Measurements from ENCODE around the gene CSNK1A1.
"Not testable (repeated sequence)": the region's sequence is repeated elsewhere in the genome, so short reads cannot be mapped to it uniquely, and the experiment has no call there.

The CSNK1A1 gene

GRCh38 chr5:149528281-149529060 is 22.8 kb downstream of the CSNK1A1 start:
- no peak for DNase-seq (ENCODE audit: low read depth)

GRCh38 chr5:149526845-149527590 is 24.2 kb downstream of the CSNK1A1 start:
- no peak for DNase-seq (ENCODE audit: low read depth)

GRCh38 chr5:149521739-149522685 is 29.2 kb downstream of the CSNK1A1 start:
- DNase-seq (ENCODE audit: low read depth) = no peak

- no peak for DNase-seq (ENCODE audit: low read depth)
These were observed 31.6 kb downstream of the CSNK1A1 start for GRCh38 chr5:149519601-149520000.

GRCh38 chr5:149518620-149519019 is 32.6 kb downstream of the CSNK1A1 start:
- DNase-seq (ENCODE audit: low read depth) = no peak

GRCh38 chr5:149517461-149518122 is 33.6 kb downstream of the CSNK1A1 start:
- no peak for DNase-seq (ENCODE audit: low read depth)

GRCh38 chr5:149514512-149514911 is 36.7 kb downstream of the CSNK1A1 start:
- DNase-seq (ENCODE audit: low read depth) = no peak

GRCh38 chr5:149513372-149513947 is 37.8 kb downstream of the CSNK1A1 start:
- not testable (repeated sequence) for DNase-seq (ENCODE audit: low read depth)

- no peak for DNase-seq (ENCODE audit: low read depth)
These were observed 41.1 kb downstream of the CSNK1A1 start for GRCh38 chr5:149510136-149510535.

- DNase-seq (ENCODE audit: low read depth) = no peak
These were observed 46.6 kb downstream of the CSNK1A1 start for GRCh38 chr5:149504677-149505076.

- no peak for DNase-seq (ENCODE audit: low read depth)
These were observed 48.2 kb downstream of the CSNK1A1 start for GRCh38 chr5:149503006-149503405.

- DNase-seq (ENCODE audit: low read depth) = no peak
These were observed 50.2 kb downstream of the CSNK1A1 start for GRCh38 chr5:149500922-149501582.

- DNase-seq (ENCODE audit: low read depth) = no peak
These were observed 52.4 kb downstream of the CSNK1A1 start for GRCh38 chr5:149498724-149499336.

GRCh38 chr5:149497357-149497756 is 53.9 kb downstream of the CSNK1A1 start:
- no peak for DNase-seq (ENCODE audit: low read depth)

- DNase-seq (ENCODE audit: low read depth) = no peak
These were observed 54.3 kb downstream of the CSNK1A1 start for GRCh38 chr5:149496917-149497316.

GRCh38 chr5:149496166-149496565 is 55.1 kb downstream of the CSNK1A1 start:
- DNase-seq (ENCODE audit: low read depth) = no peak

- DNase-seq (ENCODE audit: low read depth) = no peak
These were observed 55.6 kb downstream of the CSNK1A1 start for GRCh38 chr5:149495673-149496072.

GRCh38 chr5:149493316-149493715 is 57.9 kb downstream of the CSNK1A1 start:
- DNase-seq (ENCODE audit: low read depth) = no peak

GRCh38 chr5:149492781-149493180 is 58.5 kb downstream of the CSNK1A1 start:
- DNase-seq (ENCODE audit: low read depth) = no peak

Measured in stimulated activated CD8-positive, alpha-beta memory T cell treated with anti-CD3 and anti-CD28 coated beads, Interleukin-15, amount 100 ng/mL, for 24 hours (primary cell).